Activated naive CD4-positive, alpha-beta T cell treated with anti-CD3 and anti-CD28 coated beads, Interleukin-2, amount 50 U/mL, for 72 hours (primary cell): ENCODE results near the gene BRD7. TPM values are rescaled to one million over a fixed set of nuclear protein-coding genes. Genes with fewer than 3 reads are reported as not detected.

Experiments used
- ATAC-seq, 2 donors: fragments of 150-1000 bp; cut with Tn5 transposase; 2 replicates each; pipeline ENCODE4 v1.10.0; 2021; ENCODE audit warnings: mild to moderate bottlenecking in 2 of 2, moderate library complexity in 2 of 2
- DNase-seq, 2 donors: peaks; one replicate each; pipeline ENCODE4 v3.0.0; 2021 to 2022; ENCODE audit warnings: low spot score in 2 of 2
- H3K27ac Mint-ChIP-seq, 2 donors: one replicate each; pipeline ENCODE4 v1.8.0; 2022; ENCODE audit warnings: mild to moderate bottlenecking in 2 of 2, mixed read lengths in 2 of 2
- H3K36me3 Mint-ChIP-seq, 2 donors: one replicate each; pipeline ENCODE4 v1.8.0; 2022; ENCODE audit warnings: mixed read lengths in 2 of 2
- H3K9me3 Mint-ChIP-seq, 2 donors: one replicate each; pipeline ENCODE4 v1.8.0; 2022; ENCODE audit warnings: mixed read lengths in 2 of 2
- total RNA-seq, 2 donors: library from RNA; stranded (reverse); gene quantifications; one replicate each; pipeline ENCODE4 v1.2.3, GENCODE V29; 2022

BRD7 gene
- total RNA-seq = 10 to 100 TPM; 71.5 to 84.9 TPM

- Mint-ChIP-seq H3K9me3 (no peaks in the 10 kb centered on the region), H3K27ac (peak within 1 kb of the TSS; percentile 95 to 97), H3K36me3 (peaks cover 30 to 32% of the 10 kb centered on the region in 2 donors)
- DNase-seq (peak; percentile 72 to 79), ATAC-seq (peak; percentile 81 to 83)
These were observed at the start of gene BRD7 for GRCh38 chr16:50368410-50369132. Gene BRD7, minus strand, starts transcription at chr16:50368988. Its CDS starts 214 bp downstream, at chr16:50368774.

- ATAC-seq = no peak
These were observed 47.6 kb upstream of the BRD7 start for GRCh38 chr16:50416388-50416787.

GRCh38 chr16:50414152-50414551 lies 45.4 kb upstream of the BRD7 start:
- ATAC-seq (no peak), DNase-seq (no peak)
- peaks cover 13 to 40% of the 10 kb centered on the region in 2 donors for H3K9me3 Mint-ChIP-seq
- H3K27ac Mint-ChIP-seq = no peak overlapping the region
- peaks cover 0 to 10% of the 10 kb centered on the region in 2 donors for H3K36me3 Mint-ChIP-seq

More at GRCh38 chr16:50416388-50416787, 47.6 kb upstream of the BRD7 start:
- DNase-seq = no peak
- Mint-ChIP-seq H3K27ac (no peak overlapping the region), H3K36me3 (peaks cover 13 to 20% of the 10 kb centered on the region in 2 donors), H3K9me3 (peaks cover 25 to 45% of the 10 kb centered on the region in 2 donors)

GRCh38 chr16:50411034-50411433 lies 42.2 kb upstream of the BRD7 start:
- H3K9me3 Mint-ChIP-seq = peaks cover 0 to 16% of the 10 kb centered on the region in 2 donors
- DNase-seq = no peak
- no peak for ATAC-seq
- no peak overlapping the region for H3K27ac Mint-ChIP-seq
- H3K36me3 Mint-ChIP-seq = peaks cover 0 to 5% of the 10 kb centered on the region in 2 donors

- ATAC-seq = no peak
- Mint-ChIP-seq H3K9me3 (peaks cover 0 to 11% of the 10 kb centered on the region in 2 donors), H3K36me3 (peaks cover 0 to 5% of the 10 kb centered on the region in 2 donors)
These were observed 39.3 kb upstream of the BRD7 start for GRCh38 chr16:50408001-50408561.

GRCh38 chr16:50407351-50407750 lies 38.6 kb upstream of the BRD7 start:
- DNase-seq = no peak
- no peak for ATAC-seq

More at GRCh38 chr16:50408001-50408561, 39.3 kb upstream of the BRD7 start:
- DNase-seq = no peak
- H3K27ac Mint-ChIP-seq = no peak overlapping the region

GRCh38 chr16:50403491-50403890 lies 34.7 kb upstream of the BRD7 start:
- ATAC-seq (no peak), DNase-seq (no peak)
- Mint-ChIP-seq H3K9me3 (no peaks in the 10 kb centered on the region), H3K36me3 (no peaks in the 10 kb centered on the region), H3K27ac (no peak overlapping the region)

More at GRCh38 chr16:50407351-50407750, 38.6 kb upstream of the BRD7 start:
- Mint-ChIP-seq H3K27ac (no peak overlapping the region), H3K36me3 (peaks cover 0 to 5% of the 10 kb centered on the region in 2 donors), H3K9me3 (peaks cover 0 to 11% of the 10 kb centered on the region in 2 donors)

- peak overlapping the region in 1 of 2 donors; percentile 4 for H3K27ac Mint-ChIP-seq
- no peak for DNase-seq
- no peaks in the 10 kb centered on the region for H3K36me3 Mint-ChIP-seq
- no peak for ATAC-seq
- H3K9me3 Mint-ChIP-seq = no peaks in the 10 kb centered on the region
These were observed 33.6 kb upstream of the BRD7 start for GRCh38 chr16:50402298-50402895.

- DNase-seq (no peak), ATAC-seq (no peak)
- Mint-ChIP-seq H3K36me3 (peaks cover 0 to 2% of the 10 kb centered on the region in 2 donors), H3K9me3 (no peaks in the 10 kb centered on the region), H3K27ac (no peak overlapping the region)
These were observed 32.6 kb upstream of the BRD7 start for GRCh38 chr16:50401355-50401754.

- Mint-ChIP-seq H3K27ac (no peak overlapping the region), H3K9me3 (peaks cover 0 to 3% of the 10 kb centered on the region in 2 donors), H3K36me3 (peaks cover 0 to 6% of the 10 kb centered on the region in 2 donors)
- no peak for ATAC-seq
- DNase-seq = no peak
These were observed 32.2 kb upstream of the BRD7 start for GRCh38 chr16:50400967-50401348.

GRCh38 chr16:50400312-50400966 lies 31.7 kb upstream of the BRD7 start:
- H3K9me3 Mint-ChIP-seq = peaks cover 0 to 5% of the 10 kb centered on the region in 2 donors
- DNase-seq = no peak
- ATAC-seq = no peak
- peaks cover 0 to 9% of the 10 kb centered on the region in 2 donors for H3K36me3 Mint-ChIP-seq
- H3K27ac Mint-ChIP-seq = no peak overlapping the region

- ATAC-seq (no peak), DNase-seq (no peak)
- Mint-ChIP-seq H3K9me3 (peaks cover 0 to 10% of the 10 kb centered on the region in 2 donors), H3K27ac (peak overlapping the region in 1 of 2 donors; percentile 11), H3K36me3 (peaks cover 0 to 9% of the 10 kb centered on the region in 2 donors)
These were observed 30.6 kb upstream of the BRD7 start for GRCh38 chr16:50399411-50399810.

- Mint-ChIP-seq H3K36me3 (peaks cover 0 to 9% of the 10 kb centered on the region in 2 donors), H3K9me3 (peaks cover 0 to 10% of the 10 kb centered on the region in 2 donors), H3K27ac (no peak overlapping the region)
- DNase-seq (no peak), ATAC-seq (no peak)
These were observed 29.5 kb upstream of the BRD7 start for GRCh38 chr16:50398336-50398735.

- Mint-ChIP-seq H3K36me3 (peaks cover 0 to 9% of the 10 kb centered on the region in 2 donors), H3K9me3 (peaks cover 0 to 10% of the 10 kb centered on the region in 2 donors), H3K27ac (no peak overlapping the region)
- ATAC-seq = peak in 1 of 2 donors; percentile 70
- DNase-seq = no peak
These were observed 28.2 kb upstream of the BRD7 start for GRCh38 chr16:50396761-50397535.

- peak in 1 of 2 donors; percentile 29 for ATAC-seq
- Mint-ChIP-seq H3K36me3 (peaks cover 0 to 9% of the 10 kb centered on the region in 2 donors), H3K9me3 (peaks cover 0 to 10% of the 10 kb centered on the region in 2 donors), H3K27ac (peak overlapping the region in 1 of 2 donors; percentile 57)
- DNase-seq = no peak
These were observed 27.2 kb upstream of the BRD7 start for GRCh38 chr16:50395763-50396710.
